ENCODE results near the gene TSEN15. TPM values are rescaled to one million over a fixed set of nuclear protein-coding genes. Genes with fewer than 3 reads are reported as not detected.

Gene TSEN15
- total RNA-seq, 4 donors from 2014 or later: 18.3 to 29.0 (median 20.3) TPM

DNA sequence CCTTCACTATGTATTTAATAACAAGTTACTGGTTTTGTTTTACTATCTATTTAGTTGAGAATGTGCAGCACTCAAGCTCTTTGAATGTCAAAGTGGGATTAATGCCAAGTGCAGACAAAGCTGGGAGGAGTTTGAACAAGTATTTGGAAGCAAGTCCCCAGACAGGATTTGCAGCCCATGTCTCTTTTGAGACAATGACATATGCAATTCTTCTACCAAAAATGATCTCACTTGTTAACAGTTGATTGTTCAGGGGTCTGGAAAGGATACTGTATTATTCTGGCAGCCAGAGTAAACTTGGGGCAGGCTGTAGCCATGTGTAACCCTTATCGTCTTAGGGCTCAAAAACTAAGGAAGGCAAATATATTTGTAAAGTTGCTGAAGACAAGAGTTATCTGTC lies 29.8 kb upstream of the TSEN15 start:
- TF ChIP-seq, protein P1, sequence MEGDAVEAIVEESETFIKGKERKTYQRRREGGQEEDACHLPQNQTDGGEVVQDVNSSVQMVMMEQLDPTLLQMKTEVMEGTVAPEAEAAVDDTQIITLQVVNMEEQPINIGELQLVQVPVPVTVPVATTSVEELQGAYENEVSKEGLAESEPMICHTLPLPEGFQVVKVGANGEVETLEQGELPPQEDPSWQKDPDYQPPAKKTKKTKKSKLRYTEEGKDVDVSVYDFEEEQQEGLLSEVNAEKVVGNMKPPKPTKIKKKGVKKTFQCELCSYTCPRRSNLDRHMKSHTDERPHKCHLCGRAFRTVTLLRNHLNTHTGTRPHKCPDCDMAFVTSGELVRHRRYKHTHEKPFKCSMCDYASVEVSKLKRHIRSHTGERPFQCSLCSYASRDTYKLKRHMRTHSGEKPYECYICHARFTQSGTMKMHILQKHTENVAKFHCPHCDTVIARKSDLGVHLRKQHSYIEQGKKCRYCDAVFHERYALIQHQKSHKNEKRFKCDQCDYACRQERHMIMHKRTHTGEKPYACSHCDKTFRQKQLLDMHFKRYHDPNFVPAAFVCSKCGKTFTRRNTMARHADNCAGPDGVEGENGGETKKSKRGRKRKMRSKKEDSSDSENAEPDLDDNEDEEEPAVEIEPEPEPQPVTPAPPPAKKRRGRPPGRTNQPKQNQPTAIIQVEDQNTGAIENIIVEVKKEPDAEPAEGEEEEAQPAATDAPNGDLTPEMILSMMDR (IDR thresholded peaks at IDR 0.05; ENCODE audit: low read depth): no peak

DNA sequence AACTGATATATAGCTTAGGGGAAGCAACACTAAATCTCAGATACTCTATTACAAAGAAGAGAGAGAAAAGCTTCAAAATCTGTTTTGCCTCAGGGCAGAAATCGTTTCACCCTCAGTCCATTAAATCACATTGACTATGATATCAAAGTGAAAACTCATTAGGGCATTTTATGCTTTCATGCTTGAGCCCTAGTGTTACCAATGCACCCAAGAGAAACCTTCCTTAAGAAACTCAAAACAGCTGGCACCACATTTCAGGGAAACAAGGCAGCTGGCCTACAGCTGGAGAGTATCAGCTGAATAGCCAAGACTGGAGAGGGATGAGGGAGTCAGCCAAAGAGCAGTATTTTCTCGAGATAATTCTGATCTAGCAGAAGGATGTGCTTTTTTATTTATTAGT lies 28.9 kb upstream of the TSEN15 start:
- TF ChIP-seq, protein P1 (IDR thresholded peaks at IDR 0.05; ENCODE audit: low read depth): no peak

DNA sequence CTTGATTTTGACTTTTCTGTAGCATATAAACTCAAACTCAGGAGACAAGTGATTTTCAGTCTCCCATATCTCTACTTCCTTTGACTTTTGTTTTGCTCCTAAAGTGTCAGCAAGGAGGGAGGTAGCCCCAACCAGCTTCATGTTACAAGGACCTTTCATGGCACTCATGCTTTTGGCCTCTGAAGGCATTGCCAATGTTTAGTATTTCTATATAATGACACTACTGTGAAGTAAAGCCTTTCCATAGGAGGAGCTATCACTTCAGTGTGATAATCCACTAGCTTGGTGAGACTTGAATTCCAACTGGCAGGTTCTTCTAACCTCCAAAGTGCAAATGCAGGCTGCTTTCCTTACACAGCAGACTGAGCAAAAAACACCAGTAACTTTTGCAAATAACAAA lies 28.4 kb upstream of the TSEN15 start:
- TF ChIP-seq, protein P1 (IDR thresholded peaks at IDR 0.05; ENCODE audit: low read depth): no peak

DNA sequence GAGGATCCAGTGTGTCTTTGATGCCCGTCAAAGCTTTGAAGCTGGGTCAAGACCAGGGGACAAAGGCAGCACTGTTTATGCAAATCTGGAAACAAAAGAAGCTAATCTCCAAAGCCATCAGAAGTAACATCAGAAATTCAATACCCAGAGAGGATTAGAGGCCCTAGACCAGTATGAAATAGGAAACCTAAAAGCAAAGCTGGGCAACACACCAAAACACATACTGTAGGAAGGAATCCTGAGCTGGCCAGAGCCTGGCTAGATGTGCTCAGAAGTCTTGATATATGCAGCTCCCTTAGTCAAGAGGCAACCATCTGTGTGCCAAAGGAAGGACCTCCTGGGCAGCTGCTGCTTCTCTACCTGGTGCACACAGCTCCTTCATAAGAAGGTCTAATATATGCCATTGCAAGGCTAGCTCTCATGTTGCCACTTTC lies 26.3 kb upstream of the TSEN15 start:
- TF ChIP-seq, protein P1 (IDR thresholded peaks at IDR 0.05; ENCODE audit: low read depth): no peak

DNA sequence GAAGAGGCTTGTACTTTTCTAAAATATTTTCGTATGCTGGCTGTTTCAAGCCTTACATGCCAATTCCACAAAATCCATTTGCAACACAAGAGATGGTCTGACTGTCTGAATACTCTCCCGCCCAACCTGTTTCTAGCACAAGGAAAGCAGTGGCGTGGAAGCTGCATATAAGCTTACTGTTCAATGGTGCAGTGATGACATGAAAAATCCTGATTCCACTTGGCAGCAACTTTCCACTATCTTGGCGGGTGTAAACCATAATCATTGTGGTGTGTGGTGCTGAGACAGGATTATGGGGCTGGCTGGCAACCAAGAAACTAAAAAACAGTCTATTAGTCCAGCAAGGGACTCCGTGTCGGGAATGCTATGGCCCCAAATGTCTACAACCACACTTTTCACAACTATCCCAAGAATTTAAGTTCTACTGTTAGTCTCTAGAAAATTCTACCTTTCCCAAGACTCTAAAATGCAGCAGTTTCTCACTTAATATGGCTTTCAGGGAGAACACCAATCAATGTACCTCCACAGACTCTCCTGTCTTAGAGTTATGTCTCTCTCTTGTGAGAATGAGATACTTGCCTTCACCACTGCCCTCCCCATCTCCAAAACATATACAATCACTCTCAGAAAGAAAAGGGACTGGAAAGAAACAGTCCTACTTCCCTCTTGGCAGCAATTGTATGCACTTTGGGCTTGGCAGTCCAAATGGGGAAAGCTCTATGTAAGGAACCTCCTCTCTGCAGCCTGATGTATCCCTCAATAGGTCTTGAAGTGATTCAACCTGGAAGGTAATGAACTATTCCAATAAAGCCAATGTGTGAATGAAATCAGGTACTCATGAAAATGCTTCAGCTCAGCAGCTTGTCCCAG lies 23.5 kb upstream of the TSEN15 start:
- TF ChIP-seq, protein P1 (IDR thresholded peaks at IDR 0.05; ENCODE audit: low read depth): no peak

DNA sequence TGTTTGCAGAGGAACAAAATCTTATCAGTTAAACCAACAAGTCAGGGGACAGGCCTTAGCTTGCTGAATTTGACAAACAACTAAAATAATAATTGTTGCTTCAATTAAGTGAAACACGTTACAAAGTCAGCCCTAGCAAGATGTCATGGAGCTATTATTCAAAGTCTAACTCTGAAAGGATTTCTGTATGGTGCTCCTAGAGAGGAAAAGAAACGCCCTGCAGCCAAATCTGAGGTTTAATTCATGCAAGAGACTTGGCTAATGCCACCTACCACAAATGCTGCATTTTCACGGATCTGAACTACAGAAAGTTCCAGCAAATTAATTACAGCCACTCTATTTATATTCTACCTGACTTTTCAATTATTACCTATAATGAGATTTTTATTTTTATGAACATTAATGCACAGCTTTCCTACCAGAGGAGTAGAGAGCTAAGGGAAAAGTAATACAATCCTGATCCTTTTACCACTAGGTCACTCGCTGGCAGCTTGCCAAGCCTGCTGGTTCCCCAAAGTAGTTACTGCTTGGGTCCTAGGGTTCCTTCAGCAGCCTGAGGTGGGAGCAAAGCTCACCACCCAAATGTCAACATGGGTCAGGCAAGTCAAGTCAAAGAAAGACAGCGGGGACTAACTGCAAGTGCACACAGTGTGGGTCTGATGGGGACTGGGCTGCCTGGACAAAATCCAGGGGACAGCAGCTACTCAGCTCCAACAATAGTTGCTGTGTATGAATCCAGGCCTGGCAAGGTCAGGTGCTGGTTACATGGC lies 22.5 kb upstream of the TSEN15 start:
- TF ChIP-seq, protein P1 (IDR thresholded peaks at IDR 0.05; ENCODE audit: low read depth): no peak

DNA sequence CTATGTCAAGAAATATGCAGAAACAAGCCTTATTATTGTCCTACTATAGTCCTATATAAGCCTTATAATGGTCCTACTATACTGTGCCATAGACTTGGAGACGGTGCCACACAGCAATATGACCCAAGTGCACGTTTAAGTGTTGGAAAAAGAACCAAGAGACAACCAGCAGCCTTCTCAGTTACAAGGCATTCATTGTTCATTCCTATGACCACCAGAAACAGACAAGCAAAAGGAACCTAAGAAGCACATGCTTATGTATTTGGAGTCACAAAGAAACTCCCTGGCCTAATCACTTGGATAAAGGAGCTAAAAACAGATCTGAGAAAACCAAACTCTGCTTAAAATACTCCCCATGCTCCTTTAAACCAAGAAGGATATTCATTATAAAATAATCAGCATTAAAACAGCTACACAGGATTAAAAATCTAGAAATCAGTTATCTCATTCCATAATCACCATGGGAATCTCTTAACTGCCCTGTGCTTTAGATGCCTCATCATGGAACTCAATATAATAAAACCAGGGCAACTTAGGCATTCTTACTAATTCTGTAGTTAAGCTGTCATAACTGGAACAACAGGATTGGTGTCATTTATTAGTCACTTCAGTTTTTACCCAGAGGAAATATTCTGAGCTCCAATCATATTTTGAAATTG lies 21.0 kb upstream of the TSEN15 start:
- TF ChIP-seq, protein P1 (IDR thresholded peaks at IDR 0.05; ENCODE audit: low read depth): no peak

Data from subcutaneous adipose tissue (tissue), 4 donors.